SK-N-MC (cell line): ENCODE measurements around the gene LMBRD2.
"Not testable (repeated sequence)": the region's sequence is repeated elsewhere in the genome, so short reads cannot be mapped to it uniquely, and the experiment has no call there.

Source experiments
- EZH2 ChIP-seq: fragments of 200-600 bp; sonication (generic); IDR thresholded peaks from one replicate; pipeline ENCODE4 v1.6.1; 2017; ENCODE audit warnings: antibody characterized with exemption
- POLR2AphosphoS5 ChIP-seq: IDR thresholded peaks from 2 replicates; pipeline ENCODE4 v1.6.1; 2012; ENCODE audit warnings: mild to moderate bottlenecking, low read depth, low read length, borderline replicate concordance

DNA sequence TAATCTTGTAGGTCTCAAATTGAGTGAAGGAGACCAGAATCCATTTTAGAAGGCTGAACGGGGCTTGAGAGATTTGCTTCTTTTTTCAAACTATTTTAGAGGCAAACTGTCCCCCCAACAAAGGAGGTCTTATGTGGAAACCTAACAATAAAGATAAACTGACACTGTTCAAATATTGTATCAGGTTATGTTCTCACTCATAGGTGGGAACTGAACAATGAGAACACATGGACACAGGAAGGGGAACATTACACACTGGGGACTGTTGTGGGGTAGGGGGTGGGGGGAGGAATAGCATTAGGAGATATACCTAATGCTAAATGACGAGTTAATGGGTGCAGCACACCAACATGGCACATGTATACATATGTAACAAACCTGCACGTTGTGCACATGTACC, 47.1 kb upstream of the LMBRD2 start:
- TF ChIP-seq POLR2AphosphoS5, EZH2: not testable (repeated sequence)
